Ishikawa (cell line): ENCODE data around the gene HIVEP2.

Experiments
- CEBPB ChIP-seq: IDR thresholded peaks from 2 replicates; pipeline ENCODE4 v1.6.1; 2012
- CREB1 ChIP-seq: IDR thresholded peaks from 2 replicates; pipeline ENCODE4 v1.6.1; 2012; ENCODE audit warnings: low read depth
- EGR1 ChIP-seq: IDR thresholded peaks from 2 replicates; pipeline ENCODE4 v1.6.1; 2012
- EP300 ChIP-seq: IDR thresholded peaks from 2 replicates; pipeline ENCODE4 v1.6.1; 2012; ENCODE audit warnings: borderline replicate concordance
- FOXM1 ChIP-seq: IDR thresholded peaks from 2 replicates; pipeline ENCODE4 v1.6.1; 2012; ENCODE audit warnings: low read depth, borderline replicate concordance
- MAX ChIP-seq: IDR thresholded peaks from 2 replicates; pipeline ENCODE4 v1.6.1; 2012
- NFIC ChIP-seq: IDR thresholded peaks from 2 replicates; pipeline ENCODE4 v1.6.1; 2012
- RAD21 ChIP-seq: IDR thresholded peaks from 2 replicates; pipeline ENCODE4 v1.6.1; 2012; ENCODE audit warnings: low read depth
- REST ChIP-seq: IDR thresholded peaks from 2 replicates; pipeline ENCODE4 v1.6.1; 2012; ENCODE audit warnings: low read depth, mild to moderate bottlenecking
- TAF1 ChIP-seq: IDR thresholded peaks from 2 replicates; pipeline ENCODE4 v1.6.1; 2012; ENCODE audit warnings: low read depth, mild to moderate bottlenecking
- TCF12 ChIP-seq: IDR thresholded peaks from 2 replicates; pipeline ENCODE4 v1.6.1; 2012; ENCODE audit warnings: low read depth
- TEAD4 ChIP-seq: IDR thresholded peaks from 2 replicates; pipeline ENCODE4 v1.6.1; 2012
- YY1 ChIP-seq: IDR thresholded peaks from 2 replicates; pipeline ENCODE4 v1.6.1; 2012; ENCODE audit warnings: low read depth
- ZBTB7A ChIP-seq: IDR thresholded peaks from 2 replicates; pipeline ENCODE4 v1.6.1; 2012; ENCODE audit warnings: low read depth
- TF ChIP-seq, protein P1 (sequence below): IDR thresholded peaks from 2 replicates; pipeline ENCODE4 v1.6.1; 2012

HIVEP2 gene

GRCh38 chr6:142968601-142969000 lies 23.6 kb upstream of the HIVEP2 start:
- TF ChIP-seq CREB1 (no peak), TCF12 (no peak), FOXM1 (no peak), EP300 (no peak), TEAD4 (no peak)

DNA sequence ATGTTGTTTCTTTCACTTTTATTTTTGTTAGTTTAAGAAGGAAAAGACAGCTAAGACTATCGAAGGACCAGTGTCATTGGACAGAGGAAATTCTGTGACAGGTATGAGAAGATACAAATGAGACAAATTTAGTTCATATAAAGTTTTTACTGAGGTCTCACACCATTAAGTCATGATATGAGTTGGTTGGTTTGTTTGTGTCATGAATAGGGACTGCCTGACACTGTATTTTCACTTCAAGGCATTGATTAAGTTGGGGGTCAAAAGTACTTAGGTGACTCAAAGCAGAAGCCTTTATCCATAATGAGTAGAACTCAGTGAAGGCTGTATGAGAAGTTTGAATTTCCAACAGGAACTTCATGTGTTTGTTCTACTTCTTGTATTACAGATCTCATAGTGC lies 21.3 kb upstream of the HIVEP2 start:
- no peak for TF ChIP-seq NFIC
- TF ChIP-seq TCF12 = no peak
- TF ChIP-seq FOXM1 = no peak
- TF ChIP-seq RAD21 = no peak
- TF ChIP-seq CREB1 = no peak
- no peak for TF ChIP-seq ZBTB7A
- no peak for TF ChIP-seq MAX
- TF ChIP-seq TAF1 = no peak
- no peak for TF ChIP-seq YY1
- TF ChIP-seq EP300 = no peak
- no peak for TF ChIP-seq CEBPB
- TF ChIP-seq, protein P1, sequence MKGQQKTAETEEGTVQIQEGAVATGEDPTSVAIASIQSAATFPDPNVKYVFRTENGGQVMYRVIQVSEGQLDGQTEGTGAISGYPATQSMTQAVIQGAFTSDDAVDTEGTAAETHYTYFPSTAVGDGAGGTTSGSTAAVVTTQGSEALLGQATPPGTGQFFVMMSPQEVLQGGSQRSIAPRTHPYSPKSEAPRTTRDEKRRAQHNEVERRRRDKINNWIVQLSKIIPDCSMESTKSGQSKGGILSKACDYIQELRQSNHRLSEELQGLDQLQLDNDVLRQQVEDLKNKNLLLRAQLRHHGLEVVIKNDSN = no peak
- no peak for TF ChIP-seq EGR1
- TF ChIP-seq REST = no peak
- no peak for TF ChIP-seq TEAD4

DNA sequence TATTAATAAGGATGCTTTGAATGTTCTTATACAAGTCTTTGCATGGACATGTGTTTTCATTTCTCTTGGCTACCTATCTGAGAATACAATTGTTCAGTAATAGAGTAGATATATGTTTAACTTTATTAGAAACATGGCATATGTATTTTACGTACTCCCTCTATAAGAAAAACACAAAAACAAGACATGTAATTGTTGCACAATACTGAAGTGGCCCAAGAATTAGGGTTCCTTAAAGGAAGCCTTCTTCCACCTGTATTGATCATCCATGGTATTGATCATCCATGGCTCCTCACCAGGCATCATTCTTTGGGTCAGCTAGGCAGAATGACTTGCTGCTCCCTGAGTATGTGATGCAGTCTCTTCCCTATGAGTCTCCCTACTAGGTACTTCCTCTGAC lies 20.2 kb upstream of the HIVEP2 start:
- TF ChIP-seq ZBTB7A = no peak
- no peak for TF ChIP-seq REST
- no peak for TF ChIP-seq TEAD4
- no peak for TF ChIP-seq MAX
- no peak for TF ChIP-seq EGR1
- TF ChIP-seq TCF12 = no peak
- no peak for TF ChIP-seq CREB1
- TF ChIP-seq, protein P1 = no peak
- no peak for TF ChIP-seq RAD21
- TF ChIP-seq EP300 = no peak
- no peak for TF ChIP-seq NFIC
- no peak for TF ChIP-seq CEBPB
- no peak for TF ChIP-seq TAF1
- TF ChIP-seq FOXM1 = no peak
- no peak for TF ChIP-seq YY1

DNA sequence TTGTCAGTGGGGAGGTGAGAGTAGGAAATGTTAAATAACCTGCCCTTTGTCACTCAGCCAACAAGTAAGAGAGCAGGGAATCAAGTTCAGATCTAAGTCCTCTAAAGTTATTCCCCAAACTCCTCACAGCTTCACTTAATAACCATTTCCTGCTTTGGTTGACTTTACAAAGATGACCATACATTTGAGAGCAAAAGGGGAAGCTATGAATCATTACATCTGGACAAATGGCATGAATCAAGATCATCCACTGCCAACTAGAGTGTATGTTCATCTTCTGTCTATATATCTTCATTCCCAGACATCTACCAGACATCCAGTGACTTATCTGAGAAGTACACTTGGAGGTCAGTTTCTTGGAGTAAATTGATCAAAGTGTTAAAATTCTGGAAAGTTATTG lies 15.1 kb upstream of the HIVEP2 start:
- TF ChIP-seq REST = no peak
- TF ChIP-seq EP300 = no peak
- no peak for TF ChIP-seq ZBTB7A
- no peak for TF ChIP-seq EGR1
- no peak for TF ChIP-seq MAX
- no peak for TF ChIP-seq CREB1
- TF ChIP-seq, protein P1 = no peak
- TF ChIP-seq TAF1 = no peak
- TF ChIP-seq YY1 = no peak
- no peak for TF ChIP-seq TCF12
- no peak for TF ChIP-seq TEAD4
- no peak for TF ChIP-seq RAD21
- TF ChIP-seq CEBPB = no peak
- TF ChIP-seq FOXM1 = no peak
- no peak for TF ChIP-seq NFIC
